H1 (cell line): ENCODE data around the gene UBE2E2. TPM values are rescaled to one million over a fixed set of nuclear protein-coding genes. Genes with fewer than 3 reads are reported as not detected.

Experiments
- CTCF ChIA-PET: fragments of 300-600 bp; sonication (Branson Sonifier 250); formaldehyde crosslinking; loops from one replicate; lab custom pipeline; 2021; ENCODE audit not compliant: partially characterized antibody; lab: Charles Lee
- POLR2A ChIA-PET: fragments of 300-600 bp; sonication (Branson Sonifier 250); formaldehyde crosslinking; loops from one replicate; lab custom pipeline; 2021; ENCODE audit warnings: inconsistent platforms; ENCODE audit not compliant: partially characterized antibody; lab: Charles Lee
- DNase-seq, 2 experiments: peaks; one replicate each; pipeline versions ENCODE4 v3.0.0 to v3.0.0-alpha.2; 2010 to 2022; ENCODE audit warnings: low spot score in 2 of 2, low read depth in 1 of 2, mixed read lengths in 1 of 2
- FAIRE-seq: peaks from 2 replicates; lab custom pipeline; 2011; peaks lifted over from hg19 to GRCh38; lab: Jason Lieb, UNC
- H2AFZ ChIP-seq: 2 replicates; pipeline ENCODE4 v1.8.1; 2012; ENCODE audit warnings: low read length, inconsistent platforms
- H2AK5ac ChIP-seq: 2 replicates; pipeline ENCODE4 v1.6.1; 2013; ENCODE audit warnings: low read depth, low read length
- H2BK120ac ChIP-seq: replicated peaks from 2 replicates; pipeline ENCODE3; 2013; ENCODE audit warnings: low read depth, low read length, inconsistent platforms
- H2BK12ac ChIP-seq: 2 replicates; pipeline ENCODE4 v1.6.1; 2013; ENCODE audit warnings: low read depth, low read length
- H2BK15ac ChIP-seq: 2 replicates; pipeline ENCODE4 v1.6.1; 2013; ENCODE audit warnings: low read length
- H2BK20ac ChIP-seq: 2 replicates; pipeline ENCODE4 v1.6.1; 2013; ENCODE audit warnings: low read length
- H2BK5ac ChIP-seq: 2 replicates; pipeline ENCODE4 v1.6.1; 2013; ENCODE audit warnings: low read depth, low read length
- H3K14ac ChIP-seq: 2 replicates; pipeline ENCODE4 v1.6.1; 2013; ENCODE audit warnings: inconsistent platforms; ENCODE audit not compliant: insufficient read length
- H3K18ac ChIP-seq: 2 replicates; pipeline ENCODE4 v1.6.1; 2013; ENCODE audit warnings: low read length; ENCODE audit errors: extremely low read depth
- H3K23ac ChIP-seq: 2 replicates; pipeline ENCODE4 v1.6.1; 2013; ENCODE audit warnings: inconsistent platforms; ENCODE audit not compliant: insufficient read length
- H3K23me2 ChIP-seq: 2 replicates; pipeline ENCODE4 v1.6.1; 2013; ENCODE audit warnings: low read depth, low read length
- H3K27ac ChIP-seq: 2 replicates; pipeline ENCODE4 v1.6.1; 2011; ENCODE audit warnings: low read depth, low read length, inconsistent platforms
- H3K27me3 ChIP-seq, 4 experiments: replicated peaks in 1 of 4; 1 replicate in 1 of 4; 2 replicates in 3 of 4; pipeline versions ENCODE4 v1.6.1 to v1.8.1; 2011 to 2013; ENCODE audit warnings: low read length in 3 of 4, mild to moderate bottlenecking in 3 of 4, inconsistent platforms in 2 of 4, mixed read lengths in 2 of 4, moderate library complexity in 1 of 4; ENCODE audit not compliant: control insufficient read depth in 3 of 4, insufficient read depth in 3 of 4; ENCODE audit errors: extremely low read depth in 1 of 4
- H3K36me3 ChIP-seq, 4 experiments: 2 replicates each; pipeline versions ENCODE4 v1.6.1 to v1.8.1; 2011 to 2013; ENCODE audit warnings: mild to moderate bottlenecking in 4 of 4, low read length in 3 of 4, moderate library complexity in 2 of 4, control low read depth in 1 of 4, inconsistent platforms in 1 of 4; ENCODE audit not compliant: insufficient read depth in 4 of 4, control insufficient read depth in 2 of 4
- H3K4ac ChIP-seq: replicated peaks from 2 replicates; pipeline ENCODE3; 2013; ENCODE audit warnings: low read length, low read depth, mixed read lengths, inconsistent platforms; ENCODE audit not compliant: insufficient read length
- H3K4me1 ChIP-seq, 4 experiments: replicated peaks in 1 of 4; 1 replicate in 1 of 4; 2 replicates in 3 of 4; pipeline versions ENCODE4 v1.6.1 to v1.8.1; 2011 to 2013; ENCODE audit warnings: low read length in 3 of 4, inconsistent platforms in 2 of 4, mixed read lengths in 1 of 4; ENCODE audit not compliant: insufficient read depth in 4 of 4, control insufficient read depth in 3 of 4
- H3K4me2 ChIP-seq, 2 experiments: 2 replicates each; pipeline versions ENCODE4 v1.6.1 to v1.8.1; 2011 to 2013; ENCODE audit warnings: low read depth in 2 of 2, low read length in 2 of 2, control low read depth in 1 of 2, inconsistent platforms in 1 of 2, mild to moderate bottlenecking in 1 of 2; ENCODE audit not compliant: insufficient read depth in 1 of 2
- H3K4me3 ChIP-seq, 4 experiments: fragments of 200-600, 300-600 bp in 1 of 4; sonication (generic), shearing (Covaris generic), sonication (Bioruptor Twin) in 1 of 4; 2 replicates each; pipeline versions ENCODE4 v1.5.1 to v1.8.1; 2011 to 2016; ENCODE audit warnings: low read length in 4 of 4, low read depth in 3 of 4, control low read depth in 2 of 4, inconsistent platforms in 2 of 4, mild to moderate bottlenecking in 2 of 4, mixed read lengths in 1 of 4, moderate library complexity in 1 of 4; ENCODE audit not compliant: insufficient read depth in 2 of 4; ENCODE audit errors: extremely low read depth in 1 of 4
- H3K56ac ChIP-seq: replicated peaks from 2 replicates; pipeline ENCODE3; 2013; ENCODE audit warnings: low read depth, mild to moderate bottlenecking, mixed read lengths, low read length, inconsistent platforms; ENCODE audit not compliant: insufficient read length
- H3K79me1 ChIP-seq: 2 replicates; pipeline ENCODE4 v1.6.1; 2013; ENCODE audit warnings: low read depth, low read length, control low read depth
- H3K79me2 ChIP-seq, 2 experiments: 2 replicates each; pipeline versions ENCODE4 v1.6.1 to v1.8.1; 2012 to 2013; ENCODE audit warnings: low read length in 2 of 2, mild to moderate bottlenecking in 2 of 2, inconsistent platforms in 1 of 2; ENCODE audit not compliant: insufficient read depth in 2 of 2, control insufficient read depth in 1 of 2
- H3K9ac ChIP-seq, 4 experiments: replicated peaks in 1 of 4; 1 replicate in 1 of 4; 2 replicates in 3 of 4; pipeline versions ENCODE4 v1.6.1 to v1.8.1; 2011 to 2013; ENCODE audit warnings: low read depth in 3 of 4, low read length in 3 of 4, control low read depth in 2 of 4, mild to moderate bottlenecking in 2 of 4, moderate library complexity in 2 of 4, inconsistent platforms in 1 of 4; ENCODE audit errors: extremely low read depth in 1 of 4
- H3K9me3 ChIP-seq, 2 experiments: 2 replicates each; pipeline versions ENCODE4 v1.6.1 to v1.8.1; 2012 to 2013; ENCODE audit warnings: mild to moderate bottlenecking in 2 of 2, moderate library complexity in 2 of 2, control low read depth in 1 of 2, inconsistent platforms in 1 of 2, low read depth in 1 of 2, low read length in 1 of 2, mixed read lengths in 1 of 2; ENCODE audit not compliant: insufficient read depth in 2 of 2
- H4K20me1 ChIP-seq, 2 experiments: replicated peaks in 1 of 2; 2 replicates each; pipeline versions ENCODE3 to v1.8.1; 2011 to 2013; ENCODE audit warnings: inconsistent platforms in 2 of 2, low read length in 2 of 2, mild to moderate bottlenecking in 1 of 2; ENCODE audit not compliant: insufficient read depth in 2 of 2, control insufficient read depth in 1 of 2
- H4K5ac ChIP-seq: 2 replicates; pipeline ENCODE4 v1.6.1; 2013; ENCODE audit warnings: low read length, low read depth, mixed read lengths, inconsistent platforms; ENCODE audit not compliant: insufficient read length
- H4K8ac ChIP-seq: 2 replicates; pipeline ENCODE4 v1.8.0; 2013; ENCODE audit warnings: mild to moderate bottlenecking, moderate library complexity, low read length, inconsistent platforms; ENCODE audit not compliant: insufficient read depth; ENCODE audit errors: extremely low read depth
- H4K91ac ChIP-seq: replicated peaks from 2 replicates; pipeline ENCODE3; 2013; ENCODE audit warnings: low read length, mixed read lengths, inconsistent platforms; ENCODE audit not compliant: insufficient read length
- BACH1 ChIP-seq: IDR thresholded peaks from 2 replicates; pipeline ENCODE4 v1.6.1; 2012; ENCODE audit warnings: low read length, improper control_type of control experiment
- CREB1 ChIP-seq: IDR thresholded peaks from 2 replicates; pipeline ENCODE4 v1.6.1; 2012; ENCODE audit warnings: inconsistent platforms
- EGR1 ChIP-seq: IDR thresholded peaks from 2 replicates; pipeline ENCODE4 v1.6.1; 2011; ENCODE audit warnings: low read depth, low read length, borderline replicate concordance
- FOSL1 ChIP-seq: IDR thresholded peaks from 2 replicates; pipeline ENCODE4 v1.6.1; 2011; ENCODE audit warnings: mild to moderate bottlenecking, low read depth, low read length, moderate library complexity; ENCODE audit not compliant: insufficient read depth
- NRF1 ChIP-seq: IDR thresholded peaks from 2 replicates; pipeline ENCODE4 v1.6.1; 2011; ENCODE audit warnings: mild to moderate bottlenecking, low read depth, low read length, improper control_type of control experiment
- RNF2 ChIP-seq: fragments of 200-900, 300-1000 bp; sonication (generic); IDR thresholded peaks from 2 replicates; pipeline ENCODE4 v1.7.1; 2016; ENCODE audit warnings: borderline replicate concordance, low read depth, mild to moderate bottlenecking, antibody characterized with exemption, low read length; ENCODE audit not compliant: poor library complexity, severe bottlenecking; ENCODE audit errors: missing control alignments
- SUZ12 ChIP-seq: fragments of 200-600 bp; sonication (generic); IDR thresholded peaks from 2 replicates; pipeline ENCODE4 v1.6.1; 2012; ENCODE audit warnings: mild to moderate bottlenecking, inconsistent platforms, low read length, moderate library complexity, mixed read lengths
- TAF7 ChIP-seq: optimal IDR thresholded peaks from 2 replicates; pipeline ENCODE3; 2011; ENCODE audit warnings: low read depth, mild to moderate bottlenecking, inconsistent platforms, low read length, moderate library complexity, borderline replicate concordance
- TCF12 ChIP-seq: IDR thresholded peaks from 2 replicates; pipeline ENCODE4 v1.6.1; 2011; ENCODE audit warnings: low read depth, mild to moderate bottlenecking, low read length
- YY1 ChIP-seq: IDR thresholded peaks from 2 replicates; pipeline ENCODE4 v1.6.1; 2011; ENCODE audit warnings: low read depth, mild to moderate bottlenecking, low read length
- WGBS, 2 experiments: shearing (Covaris generic) in 1 of 2; methylation state at CpG; one replicate each; pipeline versions ENCODE4 v1.1.6 to v1.1.7; 2013 to 2015; ENCODE audit warnings: low lambda C conversion rate in 2 of 2, mixed read lengths in 2 of 2, inconsistent platforms in 1 of 2, low coverage in 1 of 2, missing lambda C conversion rate in 1 of 2; ENCODE audit not compliant: insufficient replicate concordance in 2 of 2, insufficient coverage in 1 of 2, insufficient read length in 1 of 2; ENCODE audit errors: extremely low coverage in 1 of 2, missing lambda C conversion rate in 1 of 2; 5-methylcytosine and 5-hydroxymethylcytosine counted together
- polyA plus RNA-seq, 7 experiments: library from polyadenylated mRNA; depleted of rRNA in 3 of 7; stranded (reverse) in 5 of 7; unstranded in 2 of 7; fragments of >200 nt in 5 of 7; fragments of 200-250 nt in 2 of 7; gene quantifications; 1 replicate in 5 of 7; 2 replicates in 1 of 7; 4 replicates in 1 of 7; pipeline versions ENCODE4 v1.2.1 to v1.2.3, GENCODE V29; 2011 to 2013; ENCODE audit warnings: missing spikeins in 2 of 7, mixed read lengths in 2 of 7
- total RNA-seq: library from RNA; stranded (reverse); fragmentation: NEBNext Ultra II Directional; extraction: Animal tissue kit (Norgen Biotek cat#: 25700); gene quantifications from 2 replicates; pipeline ENCODE4 v1.2.1, GENCODE V29; 2021
- TF ChIP-seq, protein P1 (sequence below), 3 experiments: IDR thresholded peaks; 1 replicate in 2 of 3; 2 replicates in 1 of 3; pipeline versions ENCODE4 v1.5.1 to v1.6.1; 2011; ENCODE audit warnings: low read length in 3 of 3, mild to moderate bottlenecking in 3 of 3, inconsistent platforms in 2 of 3, low read depth in 1 of 3, moderate library complexity in 1 of 3; ENCODE audit not compliant: insufficient read depth in 1 of 3; ENCODE audit errors: control extremely low read depth in 1 of 3

The UBE2E2 gene
- total and polyA plus RNA-seq, 2 of the 8 experiments (the other 6 are each of a cell fraction or from before 2014, with no cell fraction given) = 57.6 to 70.6 TPM

DNA sequence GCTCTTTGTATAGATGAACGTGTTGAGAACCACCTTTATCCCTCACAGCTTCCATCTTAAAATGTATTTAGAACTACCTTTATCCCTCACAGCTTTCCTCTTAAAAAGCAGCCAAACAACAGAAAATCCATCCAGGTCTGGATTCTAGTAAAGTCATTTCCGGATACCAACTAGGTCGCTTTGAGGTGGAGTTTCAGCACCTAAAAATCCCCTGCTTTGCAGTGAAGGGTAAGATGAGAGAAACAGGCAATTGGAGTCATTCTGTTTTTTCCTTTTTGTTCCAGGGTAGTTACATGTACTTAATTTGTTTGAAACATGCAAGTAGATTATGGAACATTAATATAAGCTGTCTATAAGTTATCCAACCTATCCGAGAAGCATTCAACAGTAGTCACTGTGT is 192.0 kb downstream of the UBE2E2 start:
- FAIRE-seq = no peak

More for the DNA sequence above, 192.0 kb downstream of the UBE2E2 start:
- Histone ChIP-seq H4K8ac (no peak overlapping the region), H2BK20ac (no peak overlapping the region), H3K4me3 (no peak overlapping the region), H4K20me1 (peaks cover 0 to 2% of the 10 kb centered on the region in 2 experiments), H2BK5ac (no peak overlapping the region), H3K4me1 (peaks cover 2 to 4% (median 2%) of the 10 kb centered on the region in 4 experiments; a peak in 5 of 7 replicates), H2BK12ac (no peak overlapping the region), H2AK5ac (no peak overlapping the region), H2AFZ (no peak overlapping the region), H3K4ac (no peak overlapping the region), H2BK15ac (no peak overlapping the region), H3K14ac (no peak overlapping the region), H3K23ac (no peak overlapping the region), H3K56ac (no peak overlapping the region), H3K79me1 (no peaks in the 10 kb centered on the region; the same call in 1 of the 2 replicates), H3K27ac (no peak overlapping the region), H3K4me2 (no peak overlapping the region), H3K9me3 (no peaks in the 10 kb centered on the region), H3K23me2 (no peaks in the 10 kb centered on the region), H3K18ac (no peak overlapping the region), H3K79me2 (no peaks in the 10 kb centered on the region), H4K91ac (no peak overlapping the region), H3K27me3 (no peaks in the 10 kb centered on the region), H3K9ac (no peak overlapping the region), H3K36me3 (no peaks in the 10 kb centered on the region), H2BK120ac (no peak overlapping the region), H4K5ac (no peak overlapping the region)
- WGBS, 2 experiments = 86% methylated on average over 4 of the region's 4 CpGs; no CpG with 5 or more reads in 1 of the 2 experiments
- no peak for TF ChIP-seq TCF12
- TF ChIP-seq SUZ12 = no peak
- TF ChIP-seq RNF2 = no peak
- no peak for TF ChIP-seq FOSL1
- TF ChIP-seq TAF7 = no peak
- no peak for TF ChIP-seq CREB1
- no peak for TF ChIP-seq EGR1
- TF ChIP-seq BACH1 = no peak
- no peak for TF ChIP-seq YY1
- TF ChIP-seq, protein P1, sequence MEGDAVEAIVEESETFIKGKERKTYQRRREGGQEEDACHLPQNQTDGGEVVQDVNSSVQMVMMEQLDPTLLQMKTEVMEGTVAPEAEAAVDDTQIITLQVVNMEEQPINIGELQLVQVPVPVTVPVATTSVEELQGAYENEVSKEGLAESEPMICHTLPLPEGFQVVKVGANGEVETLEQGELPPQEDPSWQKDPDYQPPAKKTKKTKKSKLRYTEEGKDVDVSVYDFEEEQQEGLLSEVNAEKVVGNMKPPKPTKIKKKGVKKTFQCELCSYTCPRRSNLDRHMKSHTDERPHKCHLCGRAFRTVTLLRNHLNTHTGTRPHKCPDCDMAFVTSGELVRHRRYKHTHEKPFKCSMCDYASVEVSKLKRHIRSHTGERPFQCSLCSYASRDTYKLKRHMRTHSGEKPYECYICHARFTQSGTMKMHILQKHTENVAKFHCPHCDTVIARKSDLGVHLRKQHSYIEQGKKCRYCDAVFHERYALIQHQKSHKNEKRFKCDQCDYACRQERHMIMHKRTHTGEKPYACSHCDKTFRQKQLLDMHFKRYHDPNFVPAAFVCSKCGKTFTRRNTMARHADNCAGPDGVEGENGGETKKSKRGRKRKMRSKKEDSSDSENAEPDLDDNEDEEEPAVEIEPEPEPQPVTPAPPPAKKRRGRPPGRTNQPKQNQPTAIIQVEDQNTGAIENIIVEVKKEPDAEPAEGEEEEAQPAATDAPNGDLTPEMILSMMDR (IDR thresholded peaks at IDR 0.05; ENCODE audit: control extremely low read depth in 1 of 3, insufficient read depth in 1 of 3, low read depth in 1 of 3, low read length in 3 of 3) = no peak
- no peak for TF ChIP-seq NRF1
- POLR2A ChIA-PET = no interaction called here
- no peak for DNase-seq
- CTCF ChIA-PET = interaction anchor here (0.6 to 1.2 kb wide), 2 partner anchors 161 to 202 kb away, joined by 3 read pairs; no protein-coding TSS in a partner anchor
